Omental fat pad (tissue), 4 donors: Measurements from ENCODE around the gene AKAP5. TPM values are rescaled to one million over a fixed set of nuclear protein-coding genes. Genes with fewer than 3 reads are reported as not detected.
A peak's percentile ranks its signal among the peaks of the same experiment; 100 is the strongest.

Experiments used
- ATAC-seq: fragments of 150-250 bp; one replicate; pipeline ENCODE4 v1.9.1; 2016; ENCODE audit warnings: mild to moderate bottlenecking, moderate library complexity; ENCODE audit not compliant: low FRiP score
- DNase-seq: peaks from one replicate; pipeline ENCODE4 v3.0.0-alpha.2; 2019; ENCODE audit warnings: low spot score
- CTCF ChIP-seq, 3 donors: fragments of 450-650 bp; IDR thresholded peaks; one replicate each; pipeline ENCODE4 v1.5.1; 2016 to 2017; ENCODE audit warnings: antibody characterized with exemption in 3 of 3, mild to moderate bottlenecking in 3 of 3, moderate library complexity in 2 of 3
- total RNA-seq, 4 donors: library from RNA; depleted of rRNA; stranded (reverse); fragments of >200 nt; gene quantifications; one replicate each; pipeline ENCODE4 v1.1.0, GENCODE V29; 2016

Gene AKAP5
- total RNA-seq, 4 donors from 2014 or later: 0.47 to 1.4 (median 0.66) TPM

GRCh38 chr14:64507376-64508156 lies 42.3 kb downstream of the AKAP5 start:
- no peak for TF ChIP-seq CTCF (IDR thresholded peaks at IDR 0.05)
- no peak for ATAC-seq
- no peak for DNase-seq

GRCh38 chr14:64508215-64508776 lies 43.0 kb downstream of the AKAP5 start:
- TF ChIP-seq CTCF (IDR thresholded peaks at IDR 0.05): no peak
- ATAC-seq (no peak), DNase-seq (no peak)

GRCh38 chr14:64509036-64509435 lies 43.7 kb downstream of the AKAP5 start:
- ATAC-seq: no peak
- no peak for DNase-seq
- TF ChIP-seq CTCF (IDR thresholded peaks at IDR 0.05): no peak

- ATAC-seq: peak; percentile 45
- DNase-seq: peak; percentile 79
- TF ChIP-seq CTCF (IDR thresholded peaks at IDR 0.05): peak in 2 of 3 donors; percentile 13 to 56
Measured at GRCh38 chr14:64510825-64511671, 45.7 kb downstream of the AKAP5 start.

GRCh38 chr14:64513271-64513670 lies 48.0 kb downstream of the AKAP5 start:
- no peak for TF ChIP-seq CTCF (IDR thresholded peaks at IDR 0.05)
- no peak for ATAC-seq

GRCh38 chr14:64515053-64515452 lies 49.8 kb downstream of the AKAP5 start:
- DNase-seq (no peak), ATAC-seq (no peak)
- no peak for TF ChIP-seq CTCF (IDR thresholded peaks at IDR 0.05)

More at GRCh38 chr14:64513271-64513670, 48.0 kb downstream of the AKAP5 start:
- DNase-seq: no peak
